GM12872 (cell line): ENCODE measurements around the gene NUMBL.

Source experiments
- TF ChIP-seq, protein P1 (sequence below): IDR thresholded peaks from 3 replicates; pipeline ENCODE4 v1.5.1; 2011; ENCODE audit warnings: low read depth, mild to moderate bottlenecking, low read length, moderate library complexity; ENCODE audit not compliant: insufficient read depth

Gene NUMBL

DNA sequence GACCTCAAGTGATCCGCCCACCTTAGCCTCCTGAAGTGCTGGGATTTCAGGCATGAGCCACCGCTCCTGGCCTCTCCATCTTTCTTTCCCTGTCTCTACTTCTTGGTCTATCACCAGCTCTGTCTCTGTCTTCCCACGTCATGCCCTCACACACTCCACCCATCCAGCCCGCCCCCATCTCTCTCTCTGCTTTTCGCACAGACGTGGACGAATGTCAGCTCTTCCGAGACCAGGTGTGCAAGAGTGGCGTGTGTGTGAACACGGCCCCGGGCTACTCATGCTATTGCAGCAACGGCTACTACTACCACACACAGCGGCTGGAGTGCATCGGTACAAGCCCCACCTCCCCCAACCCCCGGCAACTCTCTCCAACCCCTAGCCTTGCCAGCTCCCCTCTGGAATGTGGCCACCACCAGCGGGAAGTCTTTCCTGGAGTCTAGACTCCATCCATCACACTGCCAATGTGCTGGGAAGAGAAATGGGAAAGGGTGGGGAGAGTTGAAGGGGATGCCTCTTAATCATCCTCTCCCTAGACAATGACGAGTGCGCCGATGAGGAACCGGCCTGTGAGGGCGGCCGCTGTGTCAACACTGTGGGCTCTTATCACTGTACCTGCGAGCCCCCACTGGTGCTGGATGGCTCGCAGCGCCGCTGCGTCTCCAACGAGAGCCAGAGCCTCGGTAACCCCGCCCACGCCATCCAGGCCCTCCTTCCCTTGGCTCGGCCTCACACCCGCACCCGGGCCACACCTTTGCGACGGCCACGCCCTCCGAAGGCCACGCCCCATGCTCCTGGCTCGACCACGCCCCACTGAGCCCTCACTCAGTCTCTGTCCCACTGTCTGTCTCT, 66.8 kb downstream of the NUMBL start:
- TF ChIP-seq, protein P1, sequence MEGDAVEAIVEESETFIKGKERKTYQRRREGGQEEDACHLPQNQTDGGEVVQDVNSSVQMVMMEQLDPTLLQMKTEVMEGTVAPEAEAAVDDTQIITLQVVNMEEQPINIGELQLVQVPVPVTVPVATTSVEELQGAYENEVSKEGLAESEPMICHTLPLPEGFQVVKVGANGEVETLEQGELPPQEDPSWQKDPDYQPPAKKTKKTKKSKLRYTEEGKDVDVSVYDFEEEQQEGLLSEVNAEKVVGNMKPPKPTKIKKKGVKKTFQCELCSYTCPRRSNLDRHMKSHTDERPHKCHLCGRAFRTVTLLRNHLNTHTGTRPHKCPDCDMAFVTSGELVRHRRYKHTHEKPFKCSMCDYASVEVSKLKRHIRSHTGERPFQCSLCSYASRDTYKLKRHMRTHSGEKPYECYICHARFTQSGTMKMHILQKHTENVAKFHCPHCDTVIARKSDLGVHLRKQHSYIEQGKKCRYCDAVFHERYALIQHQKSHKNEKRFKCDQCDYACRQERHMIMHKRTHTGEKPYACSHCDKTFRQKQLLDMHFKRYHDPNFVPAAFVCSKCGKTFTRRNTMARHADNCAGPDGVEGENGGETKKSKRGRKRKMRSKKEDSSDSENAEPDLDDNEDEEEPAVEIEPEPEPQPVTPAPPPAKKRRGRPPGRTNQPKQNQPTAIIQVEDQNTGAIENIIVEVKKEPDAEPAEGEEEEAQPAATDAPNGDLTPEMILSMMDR = no peak

DNA sequence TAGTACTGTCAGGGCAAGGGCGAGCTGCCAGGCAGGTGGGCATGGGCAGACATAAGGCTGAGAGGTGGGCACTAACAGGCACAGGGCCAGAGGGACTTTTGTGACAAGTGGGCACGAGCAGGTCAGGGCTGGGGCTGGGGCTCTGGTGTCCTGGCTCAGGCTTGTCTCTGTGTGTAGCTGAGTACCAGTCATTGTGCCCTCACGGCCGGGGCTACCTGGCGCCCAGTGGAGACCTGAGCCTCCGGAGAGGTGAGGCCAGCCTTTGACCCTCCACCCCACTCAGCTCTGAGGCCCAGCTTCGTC, 67.7 kb downstream of the NUMBL start:
- TF ChIP-seq, protein P1 = no peak

DNA sequence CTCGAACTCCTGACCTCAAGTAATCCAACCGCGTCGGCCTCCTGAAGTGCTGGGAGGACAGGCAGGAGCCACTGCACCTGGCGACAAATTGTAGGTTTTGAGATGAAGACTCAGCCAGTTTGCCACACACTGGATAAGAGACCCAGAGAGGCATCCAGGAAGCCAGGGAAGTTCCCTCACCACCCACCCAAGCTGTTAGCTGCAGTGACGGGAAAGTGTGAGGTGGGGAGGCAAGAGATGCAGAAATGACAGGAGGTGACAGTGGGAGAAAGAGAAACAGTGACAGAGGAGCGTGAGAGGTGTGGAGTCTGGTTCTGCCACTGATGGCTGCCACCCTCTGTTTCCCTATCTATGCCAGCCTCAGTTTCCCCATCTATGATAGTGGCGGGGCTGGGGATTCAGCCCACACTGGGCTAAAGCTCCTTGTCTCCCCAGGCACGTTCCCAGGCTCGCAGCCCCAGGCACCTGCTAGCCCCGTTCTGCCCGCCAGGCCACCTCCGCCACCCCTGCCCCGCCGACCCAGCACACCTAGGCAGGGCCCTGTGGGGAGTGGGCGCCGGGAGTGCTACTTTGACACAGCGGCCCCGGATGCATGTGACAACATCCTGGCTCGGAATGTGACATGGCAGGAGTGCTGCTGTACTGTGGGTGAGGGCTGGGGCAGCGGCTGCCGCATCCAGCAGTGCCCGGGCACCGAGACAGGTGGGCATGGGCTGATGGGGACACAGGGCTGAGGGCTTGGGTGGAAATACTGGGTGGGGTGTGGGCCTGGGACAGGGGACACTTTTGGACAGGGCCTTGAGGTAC, 68.3 kb downstream of the NUMBL start:
- TF ChIP-seq, protein P1 = no peak

- TF ChIP-seq, protein P1 = no peak
Measured at GRCh38 chr19:40621283-40621682, 69.2 kb downstream of the NUMBL start.

DNA sequence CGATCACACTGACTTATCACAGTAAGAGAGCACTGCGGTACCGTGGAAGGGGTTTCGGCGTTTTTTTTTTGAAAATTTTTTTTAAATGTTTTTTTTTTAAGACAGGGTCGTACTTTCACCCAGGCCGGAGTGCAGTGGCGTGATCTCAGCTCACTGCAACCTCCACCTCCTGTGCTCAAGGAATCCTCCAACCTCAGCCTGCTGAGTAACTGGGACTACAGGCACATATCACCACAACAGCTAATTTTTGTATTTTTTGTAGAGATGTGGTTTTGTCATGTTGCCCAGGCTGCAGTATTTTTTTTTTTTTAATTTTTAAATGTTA, 70.3 kb downstream of the NUMBL start:
- TF ChIP-seq, protein P1 = no peak

- TF ChIP-seq, protein P1 = no peak
Measured at GRCh38 chr19:40619333-40620160, 70.9 kb downstream of the NUMBL start.

- TF ChIP-seq, protein P1 = no peak
Measured at GRCh38 chr19:40617961-40618360, 72.5 kb downstream of the NUMBL start.
